ENCODE results near the gene GMCL2.

GRCh38 chr5:178215280-178216002 lies 28.3 kb upstream of the GMCL2 start:
- TF ChIP-seq POLR2A (IDR thresholded peaks at IDR 0.05; ENCODE audit: low read length) (no peak), GATA1 (IDR thresholded peaks at IDR 0.05; ENCODE audit: low read depth, low read length) (no peak)

All from erythroblast (primary cell).